Glutamatergic neuron (in vitro differentiated cells): ENCODE measurements around the gene ATL3. TPM values are rescaled to one million over a fixed set of nuclear protein-coding genes. Genes with fewer than 3 reads are reported as not detected.

Experiments used
- DNase-seq: peaks from one replicate; pipeline ENCODE4 v3.0.0; 2022
- H3K27ac Mint-ChIP-seq: one replicate; pipeline ENCODE4 v1.8.0; 2020; ENCODE audit warnings: mild to moderate bottlenecking, mixed read lengths, inconsistent platforms; ENCODE audit not compliant: unreplicated experiment
- H3K27me3 Mint-ChIP-seq: one replicate; pipeline ENCODE4 v1.8.0; 2020; ENCODE audit warnings: mild to moderate bottlenecking, moderate library complexity, mixed read lengths, inconsistent platforms; ENCODE audit not compliant: unreplicated experiment
- H3K36me3 Mint-ChIP-seq: one replicate; pipeline ENCODE4 v1.8.0; 2020; ENCODE audit warnings: mild to moderate bottlenecking, mixed read lengths, inconsistent platforms; ENCODE audit not compliant: unreplicated experiment
- H3K4me1 Mint-ChIP-seq: one replicate; pipeline ENCODE4 v1.8.0; 2020; ENCODE audit warnings: mild to moderate bottlenecking, low read depth, mixed read lengths, inconsistent platforms; ENCODE audit not compliant: unreplicated experiment
- H3K4me3 Mint-ChIP-seq: one replicate; pipeline ENCODE4 v1.8.0; 2020; ENCODE audit warnings: mild to moderate bottlenecking, mixed read lengths, inconsistent platforms; ENCODE audit not compliant: unreplicated experiment
- H3K9me3 Mint-ChIP-seq: one replicate; pipeline ENCODE4 v1.8.0; 2020; ENCODE audit warnings: mild to moderate bottlenecking, moderate library complexity, mixed read lengths, inconsistent platforms; ENCODE audit not compliant: unreplicated experiment
- total RNA-seq: library from RNA; stranded (reverse); fragmentation: NEBNext Ultra II Directional; extraction: Animal tissue kit (Norgen Biotek cat#: 25700); gene quantifications from one replicate; pipeline ENCODE4 v1.2.1, GENCODE V29; 2021; ENCODE audit not compliant: unreplicated experiment
- TF ChIP-seq, protein P1 (sequence below): fragments of 200-600 bp; sonication (generic); IDR thresholded peaks from one replicate; pipeline ENCODE4 v1.5.0; 2021; ENCODE audit not compliant: partially characterized antibody, unreplicated experiment

Gene ATL3
- total RNA-seq, 1 donor from 2014 or later, result 9.4 TPM

DNA sequence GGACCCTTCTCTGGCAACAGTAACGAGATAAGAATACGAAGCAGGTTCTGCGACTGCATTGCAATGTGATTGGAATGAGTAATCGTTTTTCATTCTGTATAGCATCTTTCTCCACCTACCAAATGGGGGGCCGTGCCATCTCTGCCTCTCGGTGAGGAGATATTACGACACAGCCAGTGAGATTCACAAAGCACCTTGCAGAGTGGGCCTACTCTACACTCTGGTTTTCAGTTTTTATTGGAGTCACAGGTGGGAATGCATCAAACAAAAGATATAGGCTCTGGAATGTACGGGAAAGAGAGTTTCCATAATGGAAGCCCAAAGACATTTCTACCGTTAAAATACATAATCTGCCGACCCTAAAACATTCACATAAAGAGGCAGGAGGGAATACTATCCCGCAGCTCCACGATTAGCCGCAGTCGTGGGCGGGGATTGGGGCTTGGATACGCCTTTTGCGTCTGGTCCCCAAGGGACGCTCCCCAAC is 9.7 kb upstream of the ATL3 start:
- DNase-seq, result no peak
- TF ChIP-seq, protein P1, sequence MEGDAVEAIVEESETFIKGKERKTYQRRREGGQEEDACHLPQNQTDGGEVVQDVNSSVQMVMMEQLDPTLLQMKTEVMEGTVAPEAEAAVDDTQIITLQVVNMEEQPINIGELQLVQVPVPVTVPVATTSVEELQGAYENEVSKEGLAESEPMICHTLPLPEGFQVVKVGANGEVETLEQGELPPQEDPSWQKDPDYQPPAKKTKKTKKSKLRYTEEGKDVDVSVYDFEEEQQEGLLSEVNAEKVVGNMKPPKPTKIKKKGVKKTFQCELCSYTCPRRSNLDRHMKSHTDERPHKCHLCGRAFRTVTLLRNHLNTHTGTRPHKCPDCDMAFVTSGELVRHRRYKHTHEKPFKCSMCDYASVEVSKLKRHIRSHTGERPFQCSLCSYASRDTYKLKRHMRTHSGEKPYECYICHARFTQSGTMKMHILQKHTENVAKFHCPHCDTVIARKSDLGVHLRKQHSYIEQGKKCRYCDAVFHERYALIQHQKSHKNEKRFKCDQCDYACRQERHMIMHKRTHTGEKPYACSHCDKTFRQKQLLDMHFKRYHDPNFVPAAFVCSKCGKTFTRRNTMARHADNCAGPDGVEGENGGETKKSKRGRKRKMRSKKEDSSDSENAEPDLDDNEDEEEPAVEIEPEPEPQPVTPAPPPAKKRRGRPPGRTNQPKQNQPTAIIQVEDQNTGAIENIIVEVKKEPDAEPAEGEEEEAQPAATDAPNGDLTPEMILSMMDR, result no peak
- peaks cover 8% of the 10 kb centered on the region for H3K4me1 Mint-ChIP-seq
- H3K9me3 Mint-ChIP-seq, result peaks cover 8% of the 10 kb centered on the region
- peak overlapping the region; percentile 50 for H3K27ac Mint-ChIP-seq
- no peaks in the 10 kb centered on the region for H3K36me3 Mint-ChIP-seq
- peaks cover 11% of the 10 kb centered on the region for H3K27me3 Mint-ChIP-seq
- peak overlapping the region; percentile 98 for H3K4me3 Mint-ChIP-seq

DNA sequence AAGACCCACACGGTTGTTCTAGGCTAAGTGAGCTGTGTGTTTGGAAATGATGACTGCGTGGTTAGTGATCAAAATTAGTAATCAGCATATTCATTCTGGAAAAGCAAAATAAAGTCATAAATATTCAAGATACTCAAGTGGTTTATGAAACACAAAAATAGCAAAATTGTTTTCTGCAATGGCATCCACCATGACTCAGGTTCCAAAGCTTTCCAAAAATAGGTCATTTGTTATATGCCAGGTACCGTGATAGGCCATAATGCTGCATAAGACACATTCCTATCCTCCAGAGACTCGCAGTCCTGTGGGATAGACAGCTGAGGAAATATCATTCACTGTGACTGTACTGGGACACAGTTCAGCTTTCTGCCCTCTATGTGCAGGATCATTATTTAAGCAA is 2.4 kb upstream of the ATL3 start:
- H3K4me3 Mint-ChIP-seq, result no peak overlapping the region
- DNase-seq, result no peak
- peaks cover 3% of the 10 kb centered on the region for H3K4me1 Mint-ChIP-seq
- peaks cover 6% of the 10 kb centered on the region for H3K9me3 Mint-ChIP-seq
- TF ChIP-seq, protein P1, result no peak
- no peaks in the 10 kb centered on the region for H3K36me3 Mint-ChIP-seq
- peaks cover 4% of the 10 kb centered on the region for H3K27me3 Mint-ChIP-seq
- H3K27ac Mint-ChIP-seq, result no peak overlapping the region

DNA sequence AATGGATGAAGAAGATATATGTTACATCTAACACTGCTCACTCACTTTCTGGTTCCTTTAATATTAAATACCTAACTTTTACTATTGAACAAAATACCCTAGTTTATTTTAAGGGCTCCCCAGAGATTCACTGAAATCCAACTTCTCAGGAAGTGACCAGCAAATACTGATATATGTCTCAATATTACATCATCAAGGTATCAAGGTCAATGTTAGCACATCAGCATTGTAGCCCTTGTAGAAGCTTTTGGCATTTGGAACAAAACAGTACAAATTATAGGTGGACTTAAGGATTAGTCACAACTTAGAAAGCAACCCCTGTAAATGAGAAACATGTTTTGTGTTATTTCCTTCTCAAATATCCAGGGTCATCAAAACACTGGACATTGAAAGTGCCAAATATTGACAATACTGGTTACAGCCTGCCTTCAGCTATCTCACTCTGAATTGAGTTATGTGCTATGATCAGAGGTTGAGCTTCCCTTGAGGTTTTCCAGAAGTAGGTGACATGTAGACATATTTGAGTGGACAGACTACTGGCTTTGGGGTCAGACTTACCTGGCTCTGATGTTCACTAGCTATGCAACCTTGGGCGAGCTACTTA is 1.9 kb upstream of the ATL3 start:
- Mint-ChIP-seq H3K27ac (no peak overlapping the region), H3K36me3 (no peaks in the 10 kb centered on the region), H3K27me3 (peaks cover 4% of the 10 kb centered on the region), H3K4me3 (no peak overlapping the region), H3K4me1 (peaks cover 3% of the 10 kb centered on the region), H3K9me3 (peaks cover 6% of the 10 kb centered on the region)
- TF ChIP-seq, protein P1, result no peak
- no peak for DNase-seq

DNA sequence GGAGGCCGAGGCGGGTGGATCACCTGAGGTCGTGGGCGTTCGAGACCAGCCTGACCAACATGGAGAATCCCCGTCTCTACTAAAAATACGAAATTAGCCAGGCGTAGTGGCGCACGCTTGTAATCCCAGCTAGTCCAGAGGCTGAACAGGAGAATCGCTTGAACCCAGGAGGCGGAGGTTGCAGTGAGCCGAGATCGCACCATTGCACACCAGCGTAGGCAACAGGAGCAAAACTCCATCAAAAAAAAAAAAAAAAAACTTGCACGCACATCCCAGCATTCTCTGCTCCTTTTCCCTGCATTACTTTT is 934 bp upstream of the ATL3 start:
- H3K36me3 Mint-ChIP-seq, result no peaks in the 10 kb centered on the region
- TF ChIP-seq, protein P1, result no peak
- H3K9me3 Mint-ChIP-seq, result peaks cover 6% of the 10 kb centered on the region
- H3K27ac Mint-ChIP-seq, result peak overlapping the region; percentile 81
- peak overlapping the region; percentile 74 for H3K4me3 Mint-ChIP-seq
- DNase-seq, result no peak
- peaks cover 3% of the 10 kb centered on the region for H3K4me1 Mint-ChIP-seq
- peaks cover 4% of the 10 kb centered on the region for H3K27me3 Mint-ChIP-seq

DNA sequence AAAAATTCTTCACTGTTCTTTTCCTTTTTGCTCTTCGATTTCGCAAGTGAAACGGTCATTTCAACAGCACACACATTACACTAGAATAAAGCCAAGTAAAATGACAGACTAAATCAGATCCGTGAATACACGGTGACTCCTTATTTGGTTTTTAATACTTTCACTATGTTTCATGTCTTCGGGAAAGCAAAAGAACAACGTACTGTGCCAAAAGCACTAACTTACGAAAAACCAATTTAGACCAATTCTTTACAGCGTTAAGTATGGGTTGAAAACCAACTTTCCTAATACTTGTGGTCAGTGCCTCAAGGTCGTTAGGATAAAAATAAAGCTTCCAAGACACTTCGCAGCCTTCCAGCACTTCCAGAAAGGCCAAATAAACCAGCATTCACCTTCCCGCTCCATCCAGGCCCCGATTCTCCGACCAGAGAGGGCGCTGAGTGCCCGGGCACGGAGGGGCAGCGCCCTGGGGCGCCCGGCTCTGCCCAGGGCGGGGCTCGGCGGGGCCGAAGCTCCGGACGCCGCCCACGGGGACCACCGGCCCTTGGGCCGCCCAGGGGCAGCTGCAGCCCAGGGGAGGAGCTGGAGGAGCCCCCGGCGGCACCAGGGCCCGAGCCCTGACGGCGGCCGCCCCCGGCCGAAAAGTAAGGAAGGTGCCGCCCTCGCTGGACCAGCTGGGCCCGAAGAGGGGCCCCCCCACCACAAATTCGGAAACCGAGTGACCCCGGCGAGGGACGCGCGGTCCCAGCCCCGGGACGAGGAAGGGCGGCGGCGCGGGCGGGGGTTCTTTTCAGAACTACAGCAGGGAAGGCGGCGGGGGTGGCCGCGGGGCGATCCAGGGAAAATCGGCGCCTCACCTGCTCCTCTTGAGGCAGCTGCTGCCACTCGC is 499 bp downstream of the ATL3 start:
- Mint-ChIP-seq H3K4me3 (peak overlapping the region; percentile 72), H3K27ac (peak overlapping the region; percentile 3)
- TF ChIP-seq, protein P1, result no peak

More for the DNA sequence above, 499 bp downstream of the ATL3 start:
- peaks cover 6% of the 10 kb centered on the region for H3K9me3 Mint-ChIP-seq
- H3K4me1 Mint-ChIP-seq, result peaks cover 3% of the 10 kb centered on the region
- no peaks in the 10 kb centered on the region for H3K36me3 Mint-ChIP-seq
- DNase-seq, result peak; percentile 36
- peaks cover 4% of the 10 kb centered on the region for H3K27me3 Mint-ChIP-seq
